MM.1S (cell line): ENCODE measurements around the gene CBX7.

Source experiments
- DNase-seq: peaks from one replicate; pipeline ENCODE4 v3.0.0-alpha.2; 2015
- H2AFZ ChIP-seq: fragments of 300-600 bp; sonication (generic); 2 replicates; pipeline ENCODE4 v1.6.0; 2016; ENCODE audit warnings: antibody characterized with exemption, low read length
- H3F3A ChIP-seq: fragments of 300-600 bp; sonication (generic); 2 replicates; pipeline ENCODE4 v1.6.1; 2016; ENCODE audit warnings: mild to moderate bottlenecking, antibody characterized with exemption, low read length, moderate library complexity, mixed read lengths; ENCODE audit not compliant: insufficient read depth
- H3K27ac ChIP-seq: fragments of 300-600 bp; sonication (generic); 2 replicates; pipeline ENCODE4 v1.5.1; 2016; ENCODE audit warnings: mild to moderate bottlenecking, low read length
- H3K27me3 ChIP-seq: fragments of 300-600 bp; sonication (generic); replicated peaks from 2 replicates; pipeline ENCODE4 v1.6.0; 2016; ENCODE audit warnings: low read length; ENCODE audit not compliant: insufficient read depth
- H3K36me3 ChIP-seq: fragments of 300-600 bp; sonication (generic); replicated peaks from 2 replicates; pipeline ENCODE4 v1.6.1; 2016; ENCODE audit warnings: mild to moderate bottlenecking, low read length, mixed read lengths; ENCODE audit not compliant: insufficient read depth
- H3K4me1 ChIP-seq: fragments of 300-600 bp; sonication (generic); 2 replicates; pipeline ENCODE4 v1.6.1; 2016; ENCODE audit warnings: low read length, mixed read lengths
- H3K4me2 ChIP-seq: fragments of 300-600 bp; sonication (generic); 2 replicates; pipeline ENCODE4 v1.6.0; 2016; ENCODE audit warnings: low read depth, low read length
- H3K4me3 ChIP-seq: fragments of 300-600 bp; sonication (generic); 2 replicates; pipeline ENCODE4 v1.5.1; 2016; ENCODE audit warnings: low read length, mixed read lengths
- H3K79me2 ChIP-seq: fragments of 300-600 bp; sonication (generic); 2 replicates; pipeline ENCODE4 v1.6.1; 2016; ENCODE audit warnings: mixed run types, low read length, mixed read lengths
- H3K9ac ChIP-seq: fragments of 300-600 bp; sonication (generic); 2 replicates; pipeline ENCODE4 v1.6.1; 2016; ENCODE audit warnings: low read length, mixed read lengths
- H3K9me2 ChIP-seq: fragments of 300-600 bp; sonication (generic); replicated peaks from 2 replicates; pipeline ENCODE4 v1.6.1; 2016; ENCODE audit warnings: mild to moderate bottlenecking, low read length, mixed read lengths; ENCODE audit not compliant: insufficient read depth
- H3K9me3 ChIP-seq: fragments of 300-600 bp; sonication (generic); replicated peaks from 2 replicates; pipeline ENCODE4 v1.6.1; 2016; ENCODE audit warnings: mild to moderate bottlenecking, low read length, mixed read lengths; ENCODE audit not compliant: insufficient read depth
- H4K20me1 ChIP-seq: fragments of 300-600 bp; sonication (generic); 2 replicates; pipeline ENCODE4 v1.6.1; 2016; ENCODE audit warnings: mild to moderate bottlenecking, low read length, moderate library complexity, mixed read lengths; ENCODE audit not compliant: insufficient read depth
- EZH2 ChIP-seq: fragments of 300-600 bp; sonication (generic); optimal IDR thresholded peaks from 2 replicates; pipeline ENCODE3; 2017; ENCODE audit warnings: low read depth, mild to moderate bottlenecking, antibody characterized with exemption, low read length, mixed read lengths
- EZH2phosphoT487 ChIP-seq: fragments of 300-600 bp; sonication (generic); IDR thresholded peaks from 2 replicates; pipeline ENCODE4 v1.6.1; 2018; ENCODE audit warnings: antibody characterized with exemption, low read length
- TF ChIP-seq, protein P1 (sequence below): fragments of 300-600 bp; sonication (generic); IDR thresholded peaks from 2 replicates; pipeline ENCODE4 v1.5.1; 2016; ENCODE audit warnings: antibody characterized with exemption, low read length, mixed read lengths

CBX7 gene

DNA sequence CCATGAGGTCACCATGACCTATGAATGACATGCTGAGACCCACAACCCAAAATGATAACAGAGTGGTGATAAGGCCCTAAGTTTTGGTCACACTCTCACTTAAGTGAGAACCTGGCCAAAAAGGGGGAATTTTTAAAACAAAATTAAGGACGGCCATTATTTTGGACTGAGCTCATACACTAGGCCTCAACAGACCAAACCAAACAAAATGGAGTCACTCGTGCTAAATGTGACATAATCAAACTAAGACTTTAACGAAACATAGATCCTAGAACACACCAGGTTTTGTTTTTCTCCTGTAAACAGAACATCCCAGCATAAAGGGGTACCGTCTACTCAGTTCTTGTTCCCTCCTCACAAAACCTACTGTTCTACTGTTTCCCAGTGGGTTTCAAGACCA, 44.0 kb downstream of the CBX7 start:
- Histone ChIP-seq H3K9me3 (no peaks in the 10 kb centered on the region), H3K9me2 (no peaks in the 10 kb centered on the region), H3K79me2 (no peaks in the 10 kb centered on the region), H3K27ac (no peak overlapping the region), H3K9ac (no peak overlapping the region), H3K4me3 (no peak overlapping the region), H2AFZ (no peak overlapping the region), H4K20me1 (no peaks in the 10 kb centered on the region), H3K4me2 (no peak overlapping the region), H3K4me1 (peaks cover 12% of the 10 kb centered on the region), H3F3A (peaks cover 8% of the 10 kb centered on the region), H3K27me3 (no peaks in the 10 kb centered on the region), H3K36me3 (no peaks in the 10 kb centered on the region)
- DNase-seq, result no peak
- TF ChIP-seq EZH2 (no peak), EZH2phosphoT487 (no peak)

DNA sequence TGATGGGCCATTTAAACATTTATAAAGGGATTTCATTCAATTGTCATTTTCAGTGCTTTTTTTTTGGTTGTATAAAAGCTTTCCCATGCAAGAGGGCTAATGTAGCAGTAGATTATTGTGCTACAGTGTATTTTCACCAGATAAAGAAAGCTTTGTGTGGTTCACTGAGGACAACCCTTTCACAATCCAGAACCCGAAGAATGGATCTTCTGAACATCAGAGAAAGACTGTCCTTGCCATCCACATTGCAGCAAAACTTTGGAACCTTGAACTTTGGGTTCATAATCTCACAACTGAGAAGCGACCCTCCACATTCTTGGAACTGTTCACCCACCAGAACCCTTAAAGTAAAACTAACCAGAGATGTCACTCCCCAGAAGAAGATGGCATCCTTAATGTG, 46.2 kb downstream of the CBX7 start:
- no peaks in the 10 kb centered on the region for H4K20me1 ChIP-seq
- H3K9me3 ChIP-seq, result no peaks in the 10 kb centered on the region
- H3F3A ChIP-seq, result peaks cover 4% of the 10 kb centered on the region; the same call in 1 of the 2 replicates
- H3K27ac ChIP-seq, result no peak overlapping the region
- no peaks in the 10 kb centered on the region for H3K79me2 ChIP-seq
- H3K9me2 ChIP-seq, result no peaks in the 10 kb centered on the region
- no peaks in the 10 kb centered on the region for H3K27me3 ChIP-seq
- H2AFZ ChIP-seq, result no peak overlapping the region
- TF ChIP-seq, protein P1, sequence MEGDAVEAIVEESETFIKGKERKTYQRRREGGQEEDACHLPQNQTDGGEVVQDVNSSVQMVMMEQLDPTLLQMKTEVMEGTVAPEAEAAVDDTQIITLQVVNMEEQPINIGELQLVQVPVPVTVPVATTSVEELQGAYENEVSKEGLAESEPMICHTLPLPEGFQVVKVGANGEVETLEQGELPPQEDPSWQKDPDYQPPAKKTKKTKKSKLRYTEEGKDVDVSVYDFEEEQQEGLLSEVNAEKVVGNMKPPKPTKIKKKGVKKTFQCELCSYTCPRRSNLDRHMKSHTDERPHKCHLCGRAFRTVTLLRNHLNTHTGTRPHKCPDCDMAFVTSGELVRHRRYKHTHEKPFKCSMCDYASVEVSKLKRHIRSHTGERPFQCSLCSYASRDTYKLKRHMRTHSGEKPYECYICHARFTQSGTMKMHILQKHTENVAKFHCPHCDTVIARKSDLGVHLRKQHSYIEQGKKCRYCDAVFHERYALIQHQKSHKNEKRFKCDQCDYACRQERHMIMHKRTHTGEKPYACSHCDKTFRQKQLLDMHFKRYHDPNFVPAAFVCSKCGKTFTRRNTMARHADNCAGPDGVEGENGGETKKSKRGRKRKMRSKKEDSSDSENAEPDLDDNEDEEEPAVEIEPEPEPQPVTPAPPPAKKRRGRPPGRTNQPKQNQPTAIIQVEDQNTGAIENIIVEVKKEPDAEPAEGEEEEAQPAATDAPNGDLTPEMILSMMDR, result no peak
- no peak for TF ChIP-seq EZH2
- no peak for TF ChIP-seq EZH2phosphoT487
- no peak overlapping the region for H3K4me3 ChIP-seq
- DNase-seq, result no peak
- H3K4me1 ChIP-seq, result peaks cover 7% of the 10 kb centered on the region; the same call in 1 of the 2 replicates
- H3K9ac ChIP-seq, result no peak overlapping the region
- no peaks in the 10 kb centered on the region for H3K36me3 ChIP-seq
- H3K4me2 ChIP-seq, result no peak overlapping the region

DNA sequence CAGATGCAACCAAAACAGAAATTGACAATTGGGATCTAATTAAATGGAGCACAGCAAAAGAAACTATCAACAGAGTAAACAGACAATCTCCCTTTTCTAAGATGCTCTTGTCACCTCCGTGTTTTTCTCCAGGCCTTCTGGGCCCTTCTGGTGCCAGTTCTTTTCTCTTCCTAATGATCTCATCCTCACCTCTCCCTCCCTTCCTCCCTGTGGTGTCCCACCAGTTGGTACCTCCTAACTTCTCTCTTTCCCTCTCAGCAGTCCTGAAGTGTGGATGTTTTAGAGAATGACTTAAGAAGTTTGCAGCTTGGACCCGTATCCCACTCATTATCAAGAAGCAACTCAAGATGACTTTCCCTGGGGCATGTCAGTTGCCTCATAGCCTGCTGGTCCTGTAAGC, 49.0 kb downstream of the CBX7 start:
- Histone ChIP-seq H3K9me3 (no peaks in the 10 kb centered on the region), H3K4me2 (no peak overlapping the region), H3K27ac (no peak overlapping the region), H3K79me2 (no peaks in the 10 kb centered on the region), H3K9ac (no peak overlapping the region), H3K4me1 (peaks cover 13% of the 10 kb centered on the region), H3K27me3 (no peaks in the 10 kb centered on the region), H4K20me1 (no peaks in the 10 kb centered on the region), H3K36me3 (no peaks in the 10 kb centered on the region), H2AFZ (no peak overlapping the region), H3K9me2 (no peaks in the 10 kb centered on the region), H3F3A (no peaks in the 10 kb centered on the region), H3K4me3 (no peak overlapping the region)
- TF ChIP-seq EZH2 (no peak), EZH2phosphoT487 (no peak)
- TF ChIP-seq, protein P1, result no peak
- no peak for DNase-seq

DNA sequence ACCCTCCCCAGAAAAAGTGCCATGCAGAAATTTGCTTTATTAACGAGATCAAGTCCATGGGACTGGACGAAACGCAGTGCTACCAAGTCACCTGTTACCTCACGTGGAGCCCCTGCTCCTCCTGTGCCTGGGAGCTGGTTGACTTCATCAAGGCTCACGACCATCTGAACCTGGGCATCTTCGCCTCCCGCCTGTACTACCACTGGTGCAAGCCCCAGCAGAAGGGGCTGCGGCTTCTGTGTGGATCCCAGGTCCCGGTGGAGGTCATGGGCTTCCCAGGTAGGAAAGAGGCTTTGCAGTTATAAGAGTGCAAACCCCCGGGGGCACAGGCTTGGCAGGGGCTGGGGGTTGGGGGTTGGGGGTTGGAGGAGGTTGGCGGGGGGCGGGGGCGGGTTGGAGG, 51.3 kb downstream of the CBX7 start:
- H3K9me3 ChIP-seq, result no peaks in the 10 kb centered on the region
- no peak for TF ChIP-seq EZH2phosphoT487
- TF ChIP-seq, protein P1, result no peak
- TF ChIP-seq EZH2, result no peak
- H3K27ac ChIP-seq, result no peak overlapping the region
- no peak overlapping the region for H3K9ac ChIP-seq
- peaks cover 11% of the 10 kb centered on the region for H3F3A ChIP-seq
- no peak for DNase-seq
- H3K4me3 ChIP-seq, result no peak overlapping the region
- H3K27me3 ChIP-seq, result no peaks in the 10 kb centered on the region
- H3K79me2 ChIP-seq, result no peaks in the 10 kb centered on the region
- no peaks in the 10 kb centered on the region for H3K36me3 ChIP-seq
- H3K9me2 ChIP-seq, result no peaks in the 10 kb centered on the region
- peaks cover 27% of the 10 kb centered on the region for H3K4me1 ChIP-seq
- H3K4me2 ChIP-seq, result no peak overlapping the region
- no peak overlapping the region for H2AFZ ChIP-seq
- no peaks in the 10 kb centered on the region for H4K20me1 ChIP-seq
